Muscle layer of duodenum (tissue), 2 donors: ENCODE data around the gene UGT1A5.

Experiments
- H3K27ac ChIP-seq: one replicate; pipeline ENCODE4 v1.7.0; 2013; ENCODE audit warnings: mild to moderate bottlenecking, low read length
- H3K27me3 ChIP-seq: one replicate; pipeline ENCODE4 v1.7.0; 2013; ENCODE audit warnings: low read depth, mild to moderate bottlenecking, control low read depth, low read length
- H3K36me3 ChIP-seq, 2 donors: one replicate each; pipeline ENCODE4 v1.7.0; 2013; ENCODE audit warnings: low read length in 2 of 2, control low read depth in 1 of 2, mild to moderate bottlenecking in 1 of 2; ENCODE audit not compliant: insufficient read depth in 2 of 2, control insufficient read depth in 1 of 2
- H3K4me1 ChIP-seq, 2 donors: one replicate each; pipeline ENCODE4 v1.7.0; 2013; ENCODE audit warnings: low read length in 2 of 2, mild to moderate bottlenecking in 2 of 2, control low read depth in 1 of 2, moderate library complexity in 1 of 2; ENCODE audit not compliant: insufficient read depth in 2 of 2, control insufficient read depth in 1 of 2
- H3K4me3 ChIP-seq, 2 donors: one replicate each; pipeline ENCODE4 v1.7.0; 2013; ENCODE audit warnings: low read length in 2 of 2, low read depth in 1 of 2, mild to moderate bottlenecking in 1 of 2
- H3K9me3 ChIP-seq, 2 donors: one replicate each; pipeline ENCODE4 v1.7.0; 2013; ENCODE audit warnings: low read length in 2 of 2, control low read depth in 1 of 2, mild to moderate bottlenecking in 1 of 2; ENCODE audit not compliant: control insufficient read depth in 1 of 2
- donor health status: healthy.

The UGT1A5 gene

GRCh38 chr2:233793465-233794127 is 80.9 kb downstream of the UGT1A5 start:
- H3K9me3 ChIP-seq: no peaks in the 10 kb centered on the region
- no peak overlapping the region for H3K27ac ChIP-seq
- no peaks in the 10 kb centered on the region for H3K27me3 ChIP-seq
- H3K4me1 ChIP-seq: no peaks in the 10 kb centered on the region
- H3K36me3 ChIP-seq: no peaks in the 10 kb centered on the region
- no peak overlapping the region for H3K4me3 ChIP-seq

- Histone ChIP-seq H3K36me3 (no peaks in the 10 kb centered on the region), H3K4me1 (no peaks in the 10 kb centered on the region), H3K4me3 (no peak overlapping the region), H3K9me3 (no peaks in the 10 kb centered on the region), H3K27me3 (no peaks in the 10 kb centered on the region), H3K27ac (no peak overlapping the region)
Measured at GRCh38 chr2:233794128-233794658, 81.5 kb downstream of the UGT1A5 start.

- Histone ChIP-seq H3K9me3 (no peaks in the 10 kb centered on the region), H3K36me3 (no peaks in the 10 kb centered on the region), H3K4me3 (no peak overlapping the region), H3K4me1 (no peaks in the 10 kb centered on the region), H3K27me3 (no peaks in the 10 kb centered on the region), H3K27ac (no peak overlapping the region)
Measured at GRCh38 chr2:233795735-233796171, 83.0 kb downstream of the UGT1A5 start.

- Histone ChIP-seq H3K9me3 (no peaks in the 10 kb centered on the region), H3K27me3 (no peaks in the 10 kb centered on the region), H3K4me3 (no peak overlapping the region), H3K36me3 (no peaks in the 10 kb centered on the region), H3K27ac (no peak overlapping the region), H3K4me1 (no peaks in the 10 kb centered on the region)
Measured at GRCh38 chr2:233796254-233796653, 83.5 kb downstream of the UGT1A5 start.

DNA sequence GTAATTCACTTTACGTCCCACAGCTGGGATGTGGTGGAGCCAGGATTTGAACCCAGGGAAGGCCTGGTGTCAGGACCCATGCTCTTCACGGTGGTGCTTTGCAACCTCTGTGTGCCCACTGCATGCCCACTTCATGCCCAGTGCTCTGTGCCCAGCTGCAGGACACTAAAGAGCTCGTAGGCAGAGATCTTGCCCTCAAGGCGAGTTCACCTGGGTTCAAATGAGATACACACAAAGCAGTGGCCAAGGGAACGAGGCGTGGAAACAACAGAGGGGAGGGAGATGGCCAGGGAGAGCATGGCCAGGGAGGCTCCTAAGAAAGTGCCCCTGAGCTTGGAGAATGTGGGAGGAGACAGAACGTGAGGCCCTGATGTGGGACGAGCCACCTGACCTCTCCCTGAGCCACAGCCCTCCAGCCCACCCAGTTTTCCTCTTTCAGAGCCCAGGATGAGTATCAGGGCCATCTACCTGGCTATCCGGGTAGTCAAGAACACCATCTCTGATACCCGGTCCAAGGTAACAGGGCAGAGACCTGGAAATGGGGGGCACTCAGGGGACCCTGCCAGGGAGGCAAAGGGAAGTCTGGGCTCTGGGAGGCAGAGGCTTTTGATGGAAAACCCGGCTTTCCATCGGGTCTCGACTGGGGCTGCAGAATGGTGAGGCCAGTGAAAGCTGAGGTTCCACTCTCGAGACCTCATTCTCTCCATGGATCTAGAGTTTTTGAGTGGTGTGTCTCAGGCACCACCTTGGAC is 85.8 kb downstream of the UGT1A5 start:
- Histone ChIP-seq H3K4me3 (no peak overlapping the region), H3K27me3 (no peaks in the 10 kb centered on the region), H3K4me1 (no peaks in the 10 kb centered on the region), H3K36me3 (no peaks in the 10 kb centered on the region), H3K27ac (no peak overlapping the region), H3K9me3 (no peaks in the 10 kb centered on the region)

DNA sequence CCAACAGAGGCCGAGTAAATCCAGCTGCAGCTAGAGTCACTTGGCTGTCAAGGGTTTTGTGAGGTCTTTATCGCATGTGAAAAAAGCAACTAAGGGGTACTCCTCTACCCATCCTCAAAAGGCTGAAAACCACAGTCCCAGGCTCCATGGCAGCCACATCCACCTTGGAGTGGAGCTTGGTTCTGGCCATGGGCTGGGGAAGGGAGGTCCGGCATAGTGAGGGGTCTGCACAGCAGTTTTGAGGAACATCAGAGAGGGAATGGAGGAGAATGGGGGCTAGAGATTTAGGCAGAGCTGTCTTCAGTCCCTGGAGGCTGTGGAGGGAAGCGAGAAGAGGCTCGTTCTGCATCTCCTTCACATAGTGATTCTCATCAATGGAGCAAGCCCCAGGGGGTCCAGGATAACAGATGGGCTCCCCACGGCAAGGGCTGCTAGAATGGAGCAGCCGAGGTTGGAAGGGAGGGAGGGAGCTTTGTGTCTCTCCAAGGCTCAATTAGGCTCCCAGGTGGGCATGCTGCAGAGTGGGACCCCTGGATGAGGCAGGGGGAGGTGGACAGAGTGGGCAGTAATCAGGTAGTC is 86.5 kb downstream of the UGT1A5 start:
- Histone ChIP-seq H3K9me3 (no peaks in the 10 kb centered on the region), H3K36me3 (no peaks in the 10 kb centered on the region), H3K27ac (no peak overlapping the region), H3K27me3 (no peaks in the 10 kb centered on the region), H3K4me1 (no peaks in the 10 kb centered on the region), H3K4me3 (no peak overlapping the region)

- Histone ChIP-seq H3K9me3 (no peaks in the 10 kb centered on the region), H3K4me1 (no peaks in the 10 kb centered on the region), H3K36me3 (no peaks in the 10 kb centered on the region), H3K4me3 (no peak overlapping the region), H3K27me3 (no peaks in the 10 kb centered on the region), H3K27ac (no peak overlapping the region)
Measured at GRCh38 chr2:233799716-233800115, 87.0 kb downstream of the UGT1A5 start.

DNA sequence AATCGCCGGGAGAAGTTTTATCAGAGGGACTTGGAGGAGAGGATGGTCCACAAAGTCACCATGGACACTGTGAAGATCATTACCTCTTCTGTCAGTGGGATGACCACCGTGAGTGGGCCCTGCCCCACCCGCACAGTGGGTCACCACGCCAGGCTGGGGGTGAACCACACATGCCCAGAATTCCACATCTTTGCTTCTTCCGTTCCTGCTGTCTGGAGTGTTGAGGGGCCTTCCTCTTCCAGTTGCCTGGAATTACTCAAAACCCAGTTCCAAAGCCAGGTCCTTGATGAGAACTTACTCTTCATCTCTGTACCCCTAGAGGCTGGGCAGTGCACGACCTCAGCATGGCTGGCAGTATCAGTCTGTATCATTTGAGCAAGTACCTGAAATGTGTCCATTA is 87.5 kb downstream of the UGT1A5 start:
- no peaks in the 10 kb centered on the region for H3K4me1 ChIP-seq
- no peaks in the 10 kb centered on the region for H3K27me3 ChIP-seq
- H3K4me3 ChIP-seq: no peak overlapping the region
- no peaks in the 10 kb centered on the region for H3K9me3 ChIP-seq
- H3K36me3 ChIP-seq: no peaks in the 10 kb centered on the region
- no peak overlapping the region for H3K27ac ChIP-seq

DNA sequence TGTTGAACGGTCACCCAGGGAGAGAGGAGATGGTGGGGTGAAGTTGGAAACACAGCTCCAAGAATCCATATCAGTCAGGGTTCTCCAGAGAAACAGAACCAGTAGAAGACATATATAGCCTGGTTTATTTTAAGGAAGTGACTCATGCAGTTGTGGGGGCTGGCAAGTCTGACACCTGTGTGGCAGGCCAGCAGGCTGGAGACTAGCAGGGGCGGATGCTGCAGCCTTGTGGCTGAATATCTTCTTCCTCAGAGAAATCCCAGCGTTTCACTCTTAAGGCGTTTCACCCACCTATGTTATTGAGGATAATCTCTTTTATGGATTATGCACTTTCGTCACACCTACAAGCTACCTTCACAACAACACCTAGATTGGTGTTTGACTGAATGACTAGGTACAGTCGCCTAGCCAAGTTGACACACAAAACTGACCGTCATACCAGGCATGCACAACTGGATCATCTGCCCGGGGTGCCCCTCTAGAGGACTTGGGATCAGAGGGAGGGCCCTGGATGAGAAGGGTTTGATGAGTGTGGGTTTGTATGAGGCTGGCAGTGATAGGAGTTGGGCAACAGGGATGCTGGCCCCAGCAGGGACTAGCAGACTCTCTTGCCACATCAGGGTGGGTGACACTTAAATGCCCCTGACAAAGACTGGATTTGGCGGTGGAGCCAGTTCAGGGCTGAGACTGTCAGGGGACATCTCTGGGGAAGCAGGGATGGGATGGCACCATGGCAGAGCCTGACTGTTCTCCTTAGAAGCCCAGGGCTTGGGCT is 88.8 kb downstream of the UGT1A5 start:
- H3K27me3 ChIP-seq: no peaks in the 10 kb centered on the region
- H3K36me3 ChIP-seq: no peaks in the 10 kb centered on the region
- H3K9me3 ChIP-seq: no peaks in the 10 kb centered on the region
- no peak overlapping the region for H3K27ac ChIP-seq
- H3K4me1 ChIP-seq: no peaks in the 10 kb centered on the region
- H3K4me3 ChIP-seq: no peak overlapping the region

GRCh38 chr2:233802132-233802815 is 89.6 kb downstream of the UGT1A5 start:
- H3K27me3 ChIP-seq: no peaks in the 10 kb centered on the region
- H3K4me3 ChIP-seq: no peak overlapping the region
- no peaks in the 10 kb centered on the region for H3K4me1 ChIP-seq
- no peak overlapping the region for H3K27ac ChIP-seq
- no peaks in the 10 kb centered on the region for H3K9me3 ChIP-seq
- no peaks in the 10 kb centered on the region for H3K36me3 ChIP-seq
